GM12874 (cell line): ENCODE measurements around the gene XCR1.

Experiments
- CTCF ChIP-seq: IDR thresholded peaks from 2 replicates; pipeline ENCODE4 v1.5.1; 2011; ENCODE audit warnings: low read depth, mild to moderate bottlenecking, control low read depth, low read length, moderate library complexity; ENCODE audit not compliant: insufficient read depth

XCR1 gene

GRCh38 chr3:45975686-45976085, 51.6 kb downstream of the XCR1 start:
- no peak for TF ChIP-seq CTCF

GRCh38 chr3:45974686-45975085, 52.6 kb downstream of the XCR1 start:
- no peak for TF ChIP-seq CTCF

- TF ChIP-seq CTCF = no peak
Observed at GRCh38 chr3:45972534-45973402, 54.5 kb downstream of the XCR1 start.

- TF ChIP-seq CTCF = no peak
Observed at GRCh38 chr3:45969953-45970352, 57.3 kb downstream of the XCR1 start.

GRCh38 chr3:45969116-45969515, 58.2 kb downstream of the XCR1 start:
- no peak for TF ChIP-seq CTCF

- no peak for TF ChIP-seq CTCF
Observed at GRCh38 chr3:45968706-45969105, 58.6 kb downstream of the XCR1 start.

GRCh38 chr3:45968149-45968548, 59.1 kb downstream of the XCR1 start:
- no peak for TF ChIP-seq CTCF
